MM.1S (cell line): ENCODE measurements around the gene RBFOX1.

ENCODE experiments used
- EZH2 ChIP-seq: fragments of 300-600 bp; sonication (generic); optimal IDR thresholded peaks from 2 replicates; pipeline ENCODE3; 2017; ENCODE audit warnings: low read depth, mild to moderate bottlenecking, antibody characterized with exemption, low read length, mixed read lengths
- EZH2phosphoT487 ChIP-seq: fragments of 300-600 bp; sonication (generic); IDR thresholded peaks from 2 replicates; pipeline ENCODE4 v1.6.1; 2018; ENCODE audit warnings: antibody characterized with exemption, low read length
- TF ChIP-seq, protein P1 (sequence below): fragments of 300-600 bp; sonication (generic); IDR thresholded peaks from 2 replicates; pipeline ENCODE4 v1.5.1; 2016; ENCODE audit warnings: antibody characterized with exemption, low read length, mixed read lengths

DNA sequence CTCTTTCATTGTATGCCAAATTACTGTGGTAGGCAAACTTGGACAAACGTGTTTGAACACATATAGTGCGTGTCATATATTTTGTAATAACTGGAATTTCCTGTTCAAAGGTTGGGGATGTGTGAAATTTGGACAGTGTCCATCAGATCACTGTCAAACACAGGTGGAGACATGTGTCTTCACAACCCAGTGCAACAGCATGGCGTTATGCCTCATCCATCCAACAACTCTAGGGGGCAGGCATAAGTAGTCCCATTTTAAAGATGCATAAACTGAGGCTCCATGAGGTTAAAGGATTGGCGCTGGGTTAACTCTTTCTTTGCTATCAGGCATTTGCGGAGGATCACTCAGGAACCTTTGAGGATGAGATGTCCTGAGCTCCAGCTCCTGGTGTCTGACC, 103.7 kb downstream of the RBFOX1 start:
- TF ChIP-seq, protein P1, sequence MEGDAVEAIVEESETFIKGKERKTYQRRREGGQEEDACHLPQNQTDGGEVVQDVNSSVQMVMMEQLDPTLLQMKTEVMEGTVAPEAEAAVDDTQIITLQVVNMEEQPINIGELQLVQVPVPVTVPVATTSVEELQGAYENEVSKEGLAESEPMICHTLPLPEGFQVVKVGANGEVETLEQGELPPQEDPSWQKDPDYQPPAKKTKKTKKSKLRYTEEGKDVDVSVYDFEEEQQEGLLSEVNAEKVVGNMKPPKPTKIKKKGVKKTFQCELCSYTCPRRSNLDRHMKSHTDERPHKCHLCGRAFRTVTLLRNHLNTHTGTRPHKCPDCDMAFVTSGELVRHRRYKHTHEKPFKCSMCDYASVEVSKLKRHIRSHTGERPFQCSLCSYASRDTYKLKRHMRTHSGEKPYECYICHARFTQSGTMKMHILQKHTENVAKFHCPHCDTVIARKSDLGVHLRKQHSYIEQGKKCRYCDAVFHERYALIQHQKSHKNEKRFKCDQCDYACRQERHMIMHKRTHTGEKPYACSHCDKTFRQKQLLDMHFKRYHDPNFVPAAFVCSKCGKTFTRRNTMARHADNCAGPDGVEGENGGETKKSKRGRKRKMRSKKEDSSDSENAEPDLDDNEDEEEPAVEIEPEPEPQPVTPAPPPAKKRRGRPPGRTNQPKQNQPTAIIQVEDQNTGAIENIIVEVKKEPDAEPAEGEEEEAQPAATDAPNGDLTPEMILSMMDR, result no peak
- TF ChIP-seq EZH2phosphoT487 (no peak), EZH2 (no peak)
